Neural progenitor cell (in vitro differentiated cells): ENCODE results near the gene LYST. TPM values are rescaled to one million over a fixed set of nuclear protein-coding genes. Genes with fewer than 3 reads are reported as not detected.

Experiments
- DNase-seq: peaks from one replicate; pipeline ENCODE4 v3.0.0-alpha.2; 2016; ENCODE audit warnings: low spot score
- H2AFZ ChIP-seq: fragments of 200-600 bp; sonication (generic); replicated peaks from 2 replicates; pipeline ENCODE4 v1.6.1; 2016; ENCODE audit warnings: antibody characterized with exemption
- H3F3A ChIP-seq: fragments of 200-600 bp; sonication (generic); 2 replicates; pipeline ENCODE4 v1.6.1; 2016; ENCODE audit warnings: antibody characterized with exemption, low read depth
- H3K27ac ChIP-seq: fragments of 200-600 bp; sonication (generic); 2 replicates; pipeline ENCODE4 v1.5.1; 2016; ENCODE audit warnings: mild to moderate bottlenecking
- H3K27me3 ChIP-seq: fragments of 200-600 bp; sonication (generic); 2 replicates; pipeline ENCODE4 v1.6.1; 2016; ENCODE audit warnings: mild to moderate bottlenecking, moderate library complexity
- H3K36me3 ChIP-seq: fragments of 200-600 bp; sonication (generic); 2 replicates; pipeline ENCODE4 v1.5.1; 2016
- H3K4me1 ChIP-seq: fragments of 200-600 bp; sonication (generic); 2 replicates; pipeline ENCODE4 v1.6.1; 2016; ENCODE audit warnings: mixed run types
- H3K4me2 ChIP-seq: fragments of 200-600 bp; sonication (generic); 2 replicates; pipeline ENCODE4 v1.6.1; 2016
- H3K4me3 ChIP-seq: fragments of 200-600 bp; sonication (generic); 2 replicates; pipeline ENCODE4 v1.5.1; 2016
- H3K79me2 ChIP-seq: fragments of 200-600 bp; sonication (generic); 2 replicates; pipeline ENCODE4 v1.6.1; 2016; ENCODE audit warnings: low read depth
- H3K9ac ChIP-seq: fragments of 200-600 bp; sonication (generic); 2 replicates; pipeline ENCODE4 v1.6.1; 2016
- H3K9me3 ChIP-seq: fragments of 200-600 bp; sonication (generic); 2 replicates; pipeline ENCODE4 v1.5.1; 2016; ENCODE audit warnings: low read depth
- H4K20me1 ChIP-seq: fragments of 200-600 bp; sonication (generic); 2 replicates; pipeline ENCODE4 v1.6.1; 2016; ENCODE audit warnings: low read depth
- H3K27ac Mint-ChIP-seq: 3 replicates; pipeline ENCODE4 v1.8.0; 2021; ENCODE audit warnings: mixed read lengths
- H3K27me3 Mint-ChIP-seq: 2 replicates; pipeline ENCODE4 v1.8.0; 2022; ENCODE audit warnings: low read depth, mild to moderate bottlenecking, inconsistent platforms, moderate library complexity, mixed read lengths; ENCODE audit not compliant: insufficient read depth
- H3K36me3 Mint-ChIP-seq: 3 replicates; pipeline ENCODE4 v1.8.0; 2021; ENCODE audit warnings: mixed read lengths
- H3K4me1 Mint-ChIP-seq: 3 replicates; pipeline ENCODE4 v1.8.0; 2021; ENCODE audit warnings: mixed read lengths
- H3K4me3 Mint-ChIP-seq: 3 replicates; pipeline ENCODE4 v1.8.0; 2021; ENCODE audit warnings: mild to moderate bottlenecking, moderate library complexity, mixed read lengths
- H3K9me3 Mint-ChIP-seq: 3 replicates; pipeline ENCODE4 v1.8.0; 2020; ENCODE audit warnings: mixed read lengths
- EZH2 ChIP-seq: fragments of 200-600 bp; sonication (generic); IDR thresholded peaks from 2 replicates; pipeline ENCODE4 v1.6.1; 2017; ENCODE audit warnings: antibody characterized with exemption, mild to moderate bottlenecking, moderate library complexity
- EZH2phosphoT487 ChIP-seq: fragments of 200-600 bp; sonication (generic); IDR thresholded peaks from 2 replicates; pipeline ENCODE4 v1.6.1; 2017; ENCODE audit warnings: antibody characterized with exemption
- microRNA counts: library from miRNA; unstranded; fragments of <30 nt; microRNA quantifications from one replicate; lab custom pipeline; 2016
- microRNA-seq: library from miRNA; unstranded; fragments of <30 nt; microRNA quantifications from one replicate; pipeline ENCODE4, GENCODE V29; 2016
- small RNA-seq: library from RNA; depleted of rRNA; stranded (forward); fragments of <200 nt; gene quantifications from one replicate; pipeline ENCODE3, GENCODE V24; 2015
- total RNA-seq: library from RNA; depleted of rRNA; stranded (reverse); fragments of >200 nt; gene quantifications from 2 replicates; pipeline ENCODE4 v1.2.3, GENCODE V29; 2015; ENCODE audit warnings: low replicate concordance
- TF ChIP-seq, protein P1 (sequence below): fragments of 200-600 bp; sonication (generic); IDR thresholded peaks from 2 replicates; pipeline ENCODE4 v1.5.1; 2017; ENCODE audit warnings: antibody characterized with exemption, mild to moderate bottlenecking

Gene LYST
- total RNA-seq, 1 donor from 2014 or later = 0.82 TPM

DNA sequence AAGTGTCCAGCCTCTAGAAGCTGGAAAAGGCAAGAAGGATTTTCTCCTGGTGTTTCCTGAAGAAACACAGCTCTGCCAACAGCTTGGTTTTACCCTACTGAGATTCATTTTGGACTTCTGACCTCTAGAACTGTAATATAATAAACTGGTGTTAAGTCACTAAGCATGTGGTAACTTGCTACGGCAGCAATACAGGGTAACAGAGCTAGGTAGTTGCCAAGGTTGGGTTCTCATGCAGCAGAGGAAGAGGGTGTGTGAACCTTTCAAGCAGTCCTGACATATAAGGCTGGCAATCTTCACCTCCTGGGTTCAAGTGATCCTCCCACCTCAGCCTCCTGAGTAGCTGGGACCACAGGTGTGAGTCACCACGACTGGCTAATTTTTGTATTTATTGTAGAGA, 253.1 kb downstream of the LYST start:
- H3K4me1 Mint-ChIP-seq = no peaks in the 10 kb centered on the region
- H3K36me3 Mint-ChIP-seq = peaks cover 4% of the 10 kb centered on the region
- H3K9me3 ChIP-seq = no peaks in the 10 kb centered on the region
- H2AFZ ChIP-seq = no peak overlapping the region
- no peak for TF ChIP-seq EZH2phosphoT487
- no peak for TF ChIP-seq EZH2
- TF ChIP-seq, protein P1, sequence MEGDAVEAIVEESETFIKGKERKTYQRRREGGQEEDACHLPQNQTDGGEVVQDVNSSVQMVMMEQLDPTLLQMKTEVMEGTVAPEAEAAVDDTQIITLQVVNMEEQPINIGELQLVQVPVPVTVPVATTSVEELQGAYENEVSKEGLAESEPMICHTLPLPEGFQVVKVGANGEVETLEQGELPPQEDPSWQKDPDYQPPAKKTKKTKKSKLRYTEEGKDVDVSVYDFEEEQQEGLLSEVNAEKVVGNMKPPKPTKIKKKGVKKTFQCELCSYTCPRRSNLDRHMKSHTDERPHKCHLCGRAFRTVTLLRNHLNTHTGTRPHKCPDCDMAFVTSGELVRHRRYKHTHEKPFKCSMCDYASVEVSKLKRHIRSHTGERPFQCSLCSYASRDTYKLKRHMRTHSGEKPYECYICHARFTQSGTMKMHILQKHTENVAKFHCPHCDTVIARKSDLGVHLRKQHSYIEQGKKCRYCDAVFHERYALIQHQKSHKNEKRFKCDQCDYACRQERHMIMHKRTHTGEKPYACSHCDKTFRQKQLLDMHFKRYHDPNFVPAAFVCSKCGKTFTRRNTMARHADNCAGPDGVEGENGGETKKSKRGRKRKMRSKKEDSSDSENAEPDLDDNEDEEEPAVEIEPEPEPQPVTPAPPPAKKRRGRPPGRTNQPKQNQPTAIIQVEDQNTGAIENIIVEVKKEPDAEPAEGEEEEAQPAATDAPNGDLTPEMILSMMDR = no peak
- H3K36me3 ChIP-seq = no peaks in the 10 kb centered on the region
- no peaks in the 10 kb centered on the region for H3K27me3 ChIP-seq
- H3K9me3 Mint-ChIP-seq = no peaks in the 10 kb centered on the region
- H3K27me3 Mint-ChIP-seq = peaks cover 2% of the 10 kb centered on the region
- no peak overlapping the region for H3K27ac ChIP-seq
- H3K4me1 ChIP-seq = no peaks in the 10 kb centered on the region
- no peak for DNase-seq
- H3K4me3 ChIP-seq = no peak overlapping the region
- H3K79me2 ChIP-seq = no peaks in the 10 kb centered on the region
- H3F3A ChIP-seq = no peaks in the 10 kb centered on the region
- no peaks in the 10 kb centered on the region for H4K20me1 ChIP-seq
- no peak overlapping the region for H3K4me3 Mint-ChIP-seq
- no peak overlapping the region for H3K9ac ChIP-seq
- H3K4me2 ChIP-seq = no peak overlapping the region
- H3K27ac Mint-ChIP-seq = no peak overlapping the region

DNA sequence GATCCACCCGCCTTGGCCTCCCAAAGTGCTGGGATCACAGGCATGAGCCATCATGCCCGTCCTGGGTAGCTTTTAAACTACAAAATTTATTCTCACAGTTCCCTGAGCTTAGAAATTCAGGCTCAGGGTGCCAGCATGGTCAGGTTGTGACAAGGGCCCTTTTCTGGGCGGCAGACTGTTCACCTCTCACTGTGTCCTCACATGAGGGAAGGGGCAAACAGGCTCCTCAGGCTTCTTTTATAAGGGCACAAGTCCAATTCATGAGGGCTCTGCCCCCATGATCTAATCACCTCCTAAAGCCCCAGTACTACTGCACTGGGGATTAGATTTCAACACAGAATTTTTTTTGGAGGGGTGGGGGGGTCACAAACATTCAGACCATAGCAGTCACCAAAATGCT, 253.9 kb downstream of the LYST start:
- Histone ChIP-seq H3K9ac (no peak overlapping the region), H2AFZ (no peak overlapping the region), H4K20me1 (no peaks in the 10 kb centered on the region), H3K4me2 (no peak overlapping the region), H3F3A (no peaks in the 10 kb centered on the region), H3K9me3 (no peaks in the 10 kb centered on the region), H3K36me3 (no peaks in the 10 kb centered on the region), H3K27ac (no peak overlapping the region), H3K27me3 (no peaks in the 10 kb centered on the region), H3K79me2 (no peaks in the 10 kb centered on the region), H3K4me1 (no peaks in the 10 kb centered on the region), H3K4me3 (no peak overlapping the region)
- H3K9me3 Mint-ChIP-seq = no peaks in the 10 kb centered on the region
- DNase-seq = no peak
- H3K36me3 Mint-ChIP-seq = peaks cover 4% of the 10 kb centered on the region
- peaks cover 4% of the 10 kb centered on the region for H3K27me3 Mint-ChIP-seq
- no peak overlapping the region for H3K4me3 Mint-ChIP-seq
- no peak overlapping the region for H3K27ac Mint-ChIP-seq
- H3K4me1 Mint-ChIP-seq = no peaks in the 10 kb centered on the region
- TF ChIP-seq EZH2phosphoT487 (no peak), EZH2 (no peak)
- TF ChIP-seq, protein P1 = no peak

MicroRNA genes within 50 kb of the gene (microRNA counts, 767-probe panel; counts per million panel counts)
- 460 counts per million, percentile 90 among the panel's probes with 10 or more counts for microRNA hsa-miR-1537 (lab: Ali Mortazavi, UCI)

Small RNA genes within 50 kb of the gene (microRNA-seq; reads per million reads assigned to microRNA genes)
- gene MIR1537 = not detected

Small RNA genes within 50 kb of the gene (small RNA-seq; reads per million reads assigned to genes)
- not detected for gene MIR1537
- not detected for gene RNU6-968P

Other genes with a start within 250 kb of the LYST start
- 14.9 and 20.7 TPM in 2 replicates for gene GNG4, start 217.1 kb downstream of the LYST start, total RNA-seq
- gene NID1, start 198.2 kb upstream of the LYST start, total RNA-seq = 32.5 and 42.7 TPM in 2 replicates